Renal cortical epithelial cell (primary cell): ENCODE results near the gene CENPT. TPM values are rescaled to one million over a fixed set of nuclear protein-coding genes. Genes with fewer than 3 reads are reported as not detected.

Experiments
- total RNA-seq: library from RNA; depleted of rRNA; stranded (reverse); fragments of >200 nt; gene quantifications from 2 replicates; pipeline ENCODE4 v1.2.3, GENCODE V29; 2014

The CENPT gene
- total RNA-seq, 1 donor from 2014 or later = 34.7 TPM

Other genes with a start within 250 kb of the CENPT start
- 0.55 and 2.8 TPM in 2 replicates for gene CARMIL2, start 202.5 kb downstream of the CENPT start, total RNA-seq
- 10.0 and 11.3 TPM in 2 replicates for gene ACD, start 187.4 kb downstream of the CENPT start, total RNA-seq
- 2.8 and 16.1 TPM in 2 replicates for gene PARD6A, start 186.7 kb downstream of the CENPT start, total RNA-seq
- gene ENKD1, start 180.9 kb downstream of the CENPT start, total RNA-seq = 14.6 and 22.8 TPM in 2 replicates
- 4.6 and 11.1 TPM in 2 replicates for gene C16orf86, start 180.9 kb downstream of the CENPT start, total RNA-seq
- 24.7 and 33.6 TPM in 2 replicates for gene GFOD2, start 128.4 kb downstream of the CENPT start, total RNA-seq
- 2.4 and 11.0 TPM in 2 replicates for gene RANBP10, start 41.1 kb downstream of the CENPT start, total RNA-seq
- gene TSNAXIP1, start 40.8 kb downstream of the CENPT start, total RNA-seq = under 0.01 and 4.8 TPM in 2 replicates
- gene THAP11, start 5.4 kb downstream of the CENPT start, total RNA-seq = 19.6 and 36.1 TPM in 2 replicates
- gene NUTF2, start 760 bp downstream of the CENPT start, total RNA-seq = 204 and 241 TPM in 2 replicates
- 48.4 and 62.9 TPM in 2 replicates for gene EDC4, start 25.4 kb upstream of the CENPT start, total RNA-seq
- not detected in 2 replicates for gene NRN1L, start 37.2 kb upstream of the CENPT start, total RNA-seq
- 14.8 and 39.7 TPM in 2 replicates for gene PSKH1, start 45.6 kb upstream of the CENPT start, total RNA-seq
- gene CTRL, start 84.2 kb upstream of the CENPT start, total RNA-seq = 0.15 and 0.69 TPM in 2 replicates
- 26.4 and 143 TPM in 2 replicates for gene PSMB10, start 89.2 kb upstream of the CENPT start, total RNA-seq
- gene LCAT, start 96.4 kb upstream of the CENPT start, total RNA-seq = 2.1 and 5.8 TPM in 2 replicates
- 42.0 and 104 TPM in 2 replicates for gene SLC12A4, start 120.9 kb upstream of the CENPT start, total RNA-seq
- gene DPEP3, start 132.8 kb upstream of the CENPT start, total RNA-seq = not detected in 2 replicates
- gene DPEP2, start 151.8 kb upstream of the CENPT start, total RNA-seq = not detected in 2 replicates
- not detected in 2 replicates for gene DPEP2NB, start 168.2 kb upstream of the CENPT start, total RNA-seq
- 12.9 TPM in 2 replicates for gene DDX28, start 175.5 kb upstream of the CENPT start, total RNA-seq
- gene DUS2, start 175.6 kb upstream of the CENPT start, total RNA-seq = 19.0 and 23.8 TPM in 2 replicates
- 6.1 and 17.4 TPM in 2 replicates for gene NFATC3, start 237.7 kb upstream of the CENPT start, total RNA-seq